Gastroesophageal sphincter (tissue), 4 donors: ENCODE results near the gene LRRTM3. TPM values are rescaled to one million over a fixed set of nuclear protein-coding genes. Genes with fewer than 3 reads are reported as not detected.

ENCODE experiments used
- ATAC-seq: fragments of 150-250 bp; one replicate; pipeline ENCODE4 v1.9.1; 2016; ENCODE audit warnings: mild to moderate bottlenecking, moderate library complexity
- H3K27ac ChIP-seq, 4 donors: fragments of 200-600 bp; sonication (generic) in 3 of 4; 1 replicate in 3 of 4; 2 replicates in 1 of 4; pipeline ENCODE4 v1.5.1; 2016 to 2019
- H3K27me3 ChIP-seq: fragments of 200-600 bp; sonication (generic); one replicate; pipeline ENCODE4 v1.5.1; 2019
- H3K36me3 ChIP-seq, 2 donors: fragments of 200-600 bp; sonication (generic); one replicate each; pipeline ENCODE4 v1.5.1; 2019; ENCODE audit warnings: control low read depth in 1 of 2
- H3K4me1 ChIP-seq, 3 donors: fragments of 200-600 bp; sonication (generic); 1 replicate in 2 of 3; 2 replicates in 1 of 3; pipeline ENCODE4 v1.5.1; 2016 to 2019; ENCODE audit warnings: control low read depth in 2 of 3
- H3K4me3 ChIP-seq, 2 donors: fragments of 200-600 bp; sonication (generic); one replicate each; pipeline ENCODE4 v1.5.1; 2019; ENCODE audit warnings: mild to moderate bottlenecking in 1 of 2, moderate library complexity in 1 of 2
- H3K9me3 ChIP-seq, 3 donors: fragments of 200-600 bp; sonication (generic); one replicate each; pipeline ENCODE4 v1.5.1; 2017 to 2019; ENCODE audit warnings: control low read depth in 2 of 3
- EP300 ChIP-seq: sonication (generic); formaldehyde crosslinking; IDR thresholded peaks from one replicate; pipeline ENCODE4 v1.6.1; 2017; ENCODE audit warnings: antibody characterized with exemption, mild to moderate bottlenecking
- POLR2A ChIP-seq, 2 donors: fragments of 450-650 bp; IDR thresholded peaks; one replicate each; pipeline ENCODE4 v1.6.1; 2017; ENCODE audit warnings: antibody characterized with exemption in 2 of 2, mild to moderate bottlenecking in 2 of 2, moderate library complexity in 1 of 2
- POLR2AphosphoS5 ChIP-seq: sonication (generic); formaldehyde crosslinking; IDR thresholded peaks from one replicate; pipeline ENCODE4 v1.6.1; 2017; ENCODE audit warnings: antibody characterized with exemption
- WGBS, 2 donors: methylation state at CpG; one replicate each; pipeline ENCODE4 v1.1.5; 2018; ENCODE audit warnings: low coverage in 1 of 2; 5-methylcytosine and 5-hydroxymethylcytosine counted together
- total RNA-seq, 4 donors: library from RNA; depleted of rRNA; stranded (reverse); fragments of >200 nt; gene quantifications; one replicate each; pipeline ENCODE4 v1.1.0, GENCODE V29; 2016
- TF ChIP-seq, protein P1 (sequence below), 4 experiments: fragments of 200-600 bp in 2 of 4; fragments of 450-650 bp in 2 of 4; sonication (generic) in 1 of 4; IDR thresholded peaks; one replicate each; pipeline ENCODE4 v1.5.1; 2017 to 2019; ENCODE audit warnings: antibody characterized with exemption in 4 of 4, mild to moderate bottlenecking in 2 of 4, moderate library complexity in 2 of 4

Gene LRRTM3
- total RNA-seq, 4 donors from 2014 or later = 0.16 to 0.35 (median 0.20) TPM; not detected in 1

- no peak for ATAC-seq
- no peaks in the 10 kb centered on the region for H3K36me3 ChIP-seq
- H3K9me3 ChIP-seq = no peaks in the 10 kb centered on the region
- H3K4me3 ChIP-seq = no peak overlapping the region
- WGBS, 2 donors = 89 to 94% methylated on average over 1 of the region's 1 CpG
- H3K27me3 ChIP-seq = no peaks in the 10 kb centered on the region
- TF ChIP-seq, protein P1, sequence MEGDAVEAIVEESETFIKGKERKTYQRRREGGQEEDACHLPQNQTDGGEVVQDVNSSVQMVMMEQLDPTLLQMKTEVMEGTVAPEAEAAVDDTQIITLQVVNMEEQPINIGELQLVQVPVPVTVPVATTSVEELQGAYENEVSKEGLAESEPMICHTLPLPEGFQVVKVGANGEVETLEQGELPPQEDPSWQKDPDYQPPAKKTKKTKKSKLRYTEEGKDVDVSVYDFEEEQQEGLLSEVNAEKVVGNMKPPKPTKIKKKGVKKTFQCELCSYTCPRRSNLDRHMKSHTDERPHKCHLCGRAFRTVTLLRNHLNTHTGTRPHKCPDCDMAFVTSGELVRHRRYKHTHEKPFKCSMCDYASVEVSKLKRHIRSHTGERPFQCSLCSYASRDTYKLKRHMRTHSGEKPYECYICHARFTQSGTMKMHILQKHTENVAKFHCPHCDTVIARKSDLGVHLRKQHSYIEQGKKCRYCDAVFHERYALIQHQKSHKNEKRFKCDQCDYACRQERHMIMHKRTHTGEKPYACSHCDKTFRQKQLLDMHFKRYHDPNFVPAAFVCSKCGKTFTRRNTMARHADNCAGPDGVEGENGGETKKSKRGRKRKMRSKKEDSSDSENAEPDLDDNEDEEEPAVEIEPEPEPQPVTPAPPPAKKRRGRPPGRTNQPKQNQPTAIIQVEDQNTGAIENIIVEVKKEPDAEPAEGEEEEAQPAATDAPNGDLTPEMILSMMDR (IDR thresholded peaks at IDR 0.05) = no peak
- TF ChIP-seq POLR2A (IDR thresholded peaks at IDR 0.05) = no peak
- H3K27ac ChIP-seq = no peak overlapping the region
- H3K4me1 ChIP-seq = no peaks in the 10 kb centered on the region
These were observed 146.8 kb downstream of the LRRTM3 start for GRCh38 chr10:67072654-67073053.

DNA sequence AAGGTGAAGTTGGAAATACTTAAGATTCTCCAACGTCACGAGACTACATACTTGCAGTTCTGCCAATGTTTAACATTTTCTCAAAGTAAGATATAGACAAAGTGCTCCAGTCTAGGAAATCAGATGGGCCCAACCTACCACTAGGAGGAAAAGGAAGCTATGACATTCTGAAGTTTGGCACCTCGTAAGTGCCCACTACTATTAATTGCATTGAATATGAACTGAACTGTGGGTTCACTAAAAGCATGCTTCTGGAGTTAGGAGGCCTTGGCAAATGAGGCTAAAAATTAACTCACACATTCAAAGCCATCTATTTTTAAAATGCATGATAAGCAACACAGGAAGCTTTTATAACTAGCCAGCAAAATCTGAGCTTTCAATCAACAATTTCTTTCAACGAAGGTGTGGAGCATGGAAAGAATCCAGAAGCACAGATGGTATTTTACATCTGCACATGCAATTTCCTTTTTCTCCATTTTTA lies 149.7 kb downstream of the LRRTM3 start:
- no peak overlapping the region for H3K27ac ChIP-seq

DNA sequence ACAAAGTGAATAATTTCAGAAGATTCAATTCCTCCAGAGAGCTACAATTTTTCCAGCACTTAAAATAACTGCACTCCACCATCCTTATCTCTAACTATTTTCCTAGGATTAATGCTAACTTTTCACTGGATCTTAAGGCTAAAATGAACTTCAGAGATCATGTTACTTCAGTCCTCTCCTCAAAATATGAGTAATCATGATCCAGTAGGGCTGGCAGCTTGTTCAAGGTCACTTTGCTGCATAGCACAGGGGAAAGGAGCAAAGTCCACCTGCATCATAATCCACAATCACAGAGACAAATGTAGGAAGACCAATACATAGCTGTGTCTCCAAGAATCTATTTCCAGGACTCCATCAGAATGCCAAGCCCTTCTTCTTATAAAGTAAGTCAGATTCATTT lies 150.3 kb downstream of the LRRTM3 start:
- H3K27me3 ChIP-seq = no peaks in the 10 kb centered on the region
- no peak overlapping the region for H3K27ac ChIP-seq
- no peaks in the 10 kb centered on the region for H3K9me3 ChIP-seq
- H3K36me3 ChIP-seq = no peaks in the 10 kb centered on the region
- ATAC-seq = no peak
- H3K4me3 ChIP-seq = no peak overlapping the region
- H3K4me1 ChIP-seq = no peaks in the 10 kb centered on the region
- TF ChIP-seq, protein P1 (IDR thresholded peaks at IDR 0.05) = no peak
- no peak for TF ChIP-seq POLR2AphosphoS5
- TF ChIP-seq EP300 = no peak
- TF ChIP-seq POLR2A (IDR thresholded peaks at IDR 0.05) = no peak

More for the DNA sequence above, 149.7 kb downstream of the LRRTM3 start:
- H3K27me3 ChIP-seq = no peaks in the 10 kb centered on the region
- no peak overlapping the region for H3K4me3 ChIP-seq
- H3K9me3 ChIP-seq = no peaks in the 10 kb centered on the region
- TF ChIP-seq POLR2AphosphoS5 (no peak), EP300 (no peak), POLR2A (IDR thresholded peaks at IDR 0.05) (no peak)
- TF ChIP-seq, protein P1 (IDR thresholded peaks at IDR 0.05) = no peak
- 28 to 59% methylated on average over 3 to 4 of the region's 4 CpGs for WGBS, 2 donors
- H3K36me3 ChIP-seq = no peaks in the 10 kb centered on the region
- ATAC-seq = no peak
- H3K4me1 ChIP-seq = no peaks in the 10 kb centered on the region

DNA sequence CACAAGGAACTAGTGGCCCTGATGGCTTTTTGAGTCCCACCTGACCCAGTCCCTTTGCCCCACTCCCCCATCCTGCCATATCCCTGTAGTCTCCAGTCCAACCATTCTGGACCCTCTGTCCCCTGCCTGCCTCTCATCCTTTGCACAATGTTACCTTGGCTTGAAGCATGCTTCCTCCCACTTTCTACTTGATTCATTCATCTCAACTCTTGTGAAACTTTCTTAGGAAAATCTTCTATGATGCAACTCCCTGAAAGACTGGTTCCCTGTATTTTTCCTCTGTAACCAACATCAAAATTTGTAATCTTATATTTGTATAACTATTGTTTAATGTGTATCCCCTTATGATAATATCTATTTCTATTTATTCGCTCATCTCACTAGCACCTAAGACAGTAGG lies 151.5 kb downstream of the LRRTM3 start:
- no peak for ATAC-seq

DNA sequence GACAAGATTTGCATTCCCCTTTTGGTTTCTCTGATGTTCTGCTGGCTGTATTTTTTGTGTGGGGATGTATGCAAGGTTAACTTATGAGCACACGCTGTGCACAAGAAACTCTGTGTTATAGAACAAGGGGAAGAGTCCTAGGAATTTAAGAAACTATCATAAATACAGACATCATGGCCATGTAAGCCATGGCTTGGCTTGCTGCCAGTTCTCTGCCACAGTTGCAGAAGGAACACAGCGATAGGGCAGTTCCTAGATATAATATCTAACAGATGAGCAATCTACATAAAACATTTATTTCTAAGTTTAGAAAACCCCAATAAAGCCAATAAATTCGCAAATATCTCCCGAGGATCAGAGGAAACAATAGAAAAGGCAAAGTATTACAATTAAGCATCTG lies 153.3 kb downstream of the LRRTM3 start:
- H3K4me3 ChIP-seq = no peak overlapping the region
- TF ChIP-seq, protein P1 (IDR thresholded peaks at IDR 0.05) = no peak
- no peaks in the 10 kb centered on the region for H3K27me3 ChIP-seq
- no peaks in the 10 kb centered on the region for H3K36me3 ChIP-seq
- H3K27ac ChIP-seq = no peak overlapping the region
- H3K4me1 ChIP-seq = no peaks in the 10 kb centered on the region
- ATAC-seq = no peak
- H3K9me3 ChIP-seq = no peaks in the 10 kb centered on the region
- whole genome bisulfite sequencing, 2 donors = 48 to 63% methylated on average over 4 of the region's 4 CpGs

More for the DNA sequence above, 151.5 kb downstream of the LRRTM3 start:
- TF ChIP-seq, protein P1 (IDR thresholded peaks at IDR 0.05) = no peak
- TF ChIP-seq EP300 (no peak), POLR2A (IDR thresholded peaks at IDR 0.05) (no peak), POLR2AphosphoS5 (no peak)
- Histone ChIP-seq H3K4me1 (no peaks in the 10 kb centered on the region), H3K27me3 (no peaks in the 10 kb centered on the region), H3K27ac (no peak overlapping the region), H3K4me3 (no peak overlapping the region), H3K9me3 (no peaks in the 10 kb centered on the region), H3K36me3 (no peaks in the 10 kb centered on the region)
- 100% methylated on average over 1 of the region's 1 CpG for WGBS, 2 donors
